HepG2 (cell line): ENCODE measurements around the gene THPO. TPM values are rescaled to one million over a fixed set of nuclear protein-coding genes. Genes with fewer than 3 reads are reported as not detected.

Experiments
- ARNT2 ChIP-seq: sonication (generic); formaldehyde crosslinking; IDR thresholded peaks from 2 replicates; pipeline ENCODE4 v1.8.0; 2022; ENCODE audit warnings: mild to moderate bottlenecking, low read depth, missing genetic modification reagents, moderate library complexity
- FOXA3 ChIP-seq: IDR thresholded peaks from 2 replicates; pipeline ENCODE4 v1.6.1; 2016; ENCODE audit warnings: missing genetic modification reagents, missing compliant biosample characterization
- FOXP1 ChIP-seq, 2 experiments: fragments of 450-650 bp in 1 of 2; IDR thresholded peaks; 2 replicates each; pipeline ENCODE4 v1.6.1; 2017 to 2018; ENCODE audit warnings: antibody characterized with exemption in 1 of 2
- GABPA ChIP-seq, 2 experiments: IDR thresholded peaks; 2 replicates each; pipeline ENCODE4 v1.6.1; 2011 to 2016; ENCODE audit warnings: low read depth in 2 of 2, low read length in 1 of 2, missing biosample characterization in 1 of 2, missing genetic modification characterization in 1 of 2
- HMGXB3 ChIP-seq: sonication (generic); formaldehyde crosslinking; IDR thresholded peaks from 2 replicates; pipeline ENCODE4 v1.4.0; 2020; ENCODE audit warnings: missing genetic modification reagents, borderline replicate concordance
- HMGXB4 ChIP-seq, 2 experiments: sonication (generic) in 1 of 2; formaldehyde crosslinking in 1 of 2; IDR thresholded peaks; 2 replicates each; pipeline versions ENCODE4 v1.4.0 to v1.6.1; 2018 to 2020; ENCODE audit warnings: missing genetic modification reagents in 2 of 2, borderline replicate concordance in 1 of 2, low read depth in 1 of 2, mild to moderate bottlenecking in 1 of 2, missing biosample characterization in 1 of 2
- HOXA3 ChIP-seq: sonication (generic); formaldehyde crosslinking; IDR thresholded peaks from 2 replicates; pipeline ENCODE4 v1.5.0; 2020; ENCODE audit warnings: missing genetic modification reagents
- MIXL1 ChIP-seq: IDR thresholded peaks from 2 replicates; pipeline ENCODE4 v1.6.1; 2016
- SALL1 ChIP-seq: sonication (generic); formaldehyde crosslinking; IDR thresholded peaks from 2 replicates; pipeline ENCODE4 v1.8.0; 2022; ENCODE audit warnings: mild to moderate bottlenecking, missing genetic modification reagents
- SSRP1 ChIP-seq: IDR thresholded peaks from 2 replicates; pipeline ENCODE4 v1.6.1; 2016; ENCODE audit warnings: control low read depth
- TFDP1 ChIP-seq: IDR thresholded peaks from 2 replicates; pipeline ENCODE4 v1.6.1; 2016; ENCODE audit warnings: missing compliant biosample characterization, missing genetic modification reagents, borderline replicate concordance
- ZNF33A ChIP-seq: sonication (generic); formaldehyde crosslinking; IDR thresholded peaks from 2 replicates; pipeline ENCODE4 v1.5.1; 2020; ENCODE audit warnings: missing genetic modification reagents, mild to moderate bottlenecking, moderate library complexity, borderline replicate concordance
- ZNF574 ChIP-seq: sonication (generic); formaldehyde crosslinking; IDR thresholded peaks from 2 replicates; pipeline ENCODE4 v1.4.0; 2020; ENCODE audit warnings: missing genetic modification reagents
- ZNF589 ChIP-seq: sonication (generic); formaldehyde crosslinking; conservative IDR thresholded peaks from 2 replicates; pipeline ENCODE4 v1.8.0; 2022; ENCODE audit warnings: mild to moderate bottlenecking, moderate library complexity, missing genetic modification reagents
- ZNF816 ChIP-seq: sonication (generic); formaldehyde crosslinking; IDR thresholded peaks from 2 replicates; pipeline ENCODE4 v1.8.0; 2022; ENCODE audit warnings: missing genetic modification reagents, mild to moderate bottlenecking, borderline replicate concordance
- polyA plus RNA-seq, 8 experiments: library from polyadenylated mRNA; depleted of rRNA in 3 of 8; stranded (reverse) in 7 of 8; unstranded in 1 of 8; fragments of >200 nt; fragmentation: Illumina TruSeq in 4 of 8; extraction: Trizol in 4 of 8; gene quantifications; 2 replicates each; pipeline versions ENCODE4 v1.2.1 to v1.2.3, GENCODE V29; 2011 to 2016; ENCODE audit warnings: low read depth in 4 of 8, missing spikeins in 1 of 8, mixed read lengths in 1 of 8; ENCODE audit not compliant: insufficient read depth in 1 of 8
- total RNA-seq, 5 experiments: library from RNA; depleted of rRNA; stranded (reverse); fragments of >200 nt; fragmentation: Illumina TruSeq; extraction: Trizol; gene quantifications; 2 replicates each; pipeline ENCODE4 v1.2.3, GENCODE V29; 2016; ENCODE audit warnings: low read depth in 1 of 5

THPO gene
- total and polyA plus RNA-seq, 2 of the 13 experiments (the other 11 are each of a cell fraction or from before 2014, with no cell fraction given), result 2.8 to 4.8 TPM

- TF ChIP-seq HMGXB4 (CRISPR knock-in tag; IDR thresholded peaks at IDR 0.05; ENCODE audit: borderline replicate concordance in 1 of 2, low read depth in 1 of 2) (peak; percentile 50 to 68; a peak in 3 of 4 replicates), HMGXB3 (CRISPR knock-in tag) (peak; percentile 26; the same call in 1 of the 2 replicates), GABPA (IDR thresholded peaks at IDR 0.05; ENCODE audit: low read depth, low read length) (no peak), GABPA (CRISPR knock-in tag; IDR thresholded peaks at IDR 0.05; ENCODE audit: low read depth) (peak; percentile 35; the same call in 1 of the 2 replicates), ZNF589 (no peak), ARNT2 (peak; percentile 77), ZNF33A (CRISPR knock-in tag) (no peak), ZNF574 (CRISPR knock-in tag) (0 out of 2 replicates have a peak, but pooled peaks have one; percentile 60), ZNF816 (CRISPR knock-in tag) (peak; percentile 79; the same call in 1 of the 2 replicates), FOXA3 (CRISPR knock-in tag) (peak; percentile 28; the same call in 1 of the 2 replicates), HOXA3 (CRISPR knock-in tag) (peak; percentile 98), FOXP1 (IDR thresholded peaks at IDR 0.05) (no peak), FOXP1 (CRISPR knock-in tag; IDR thresholded peaks at IDR 0.05) (no peak), TFDP1 (CRISPR knock-in tag) (0 out of 2 replicates have a peak, but pooled peaks have one; percentile 29), MIXL1 (CRISPR knock-in tag) (no peak), SSRP1 (CRISPR knock-in tag) (peak; percentile 81; the same call in 1 of the 2 replicates), SALL1 (CRISPR knock-in tag) (peak; percentile 72)
These were observed 42.1 kb downstream of the THPO start (continued) for GRCh38 chr3:184335661-184336546.
